EH (cell line): ENCODE data around the gene MACROD2.

Source experiments
- DNase-seq: peaks from one replicate; pipeline ENCODE4 v3.0.0-alpha.2; 2015; ENCODE audit warnings: low read depth

MACROD2 gene

GRCh38 chr20:15675813-15676484 is 1680.6 kb downstream of the MACROD2 start:
- DNase-seq = no peak

GRCh38 chr20:15676815-15677214 is 1681.5 kb downstream of the MACROD2 start:
- DNase-seq = no peak

- peak; percentile 56 for DNase-seq
These were observed 1687.4 kb downstream of the MACROD2 start for GRCh38 chr20:15682690-15683089.

GRCh38 chr20:15692570-15692969 is 1697.3 kb downstream of the MACROD2 start:
- DNase-seq = peak; percentile 7

GRCh38 chr20:15699431-15700146 is 1704.3 kb downstream of the MACROD2 start:
- DNase-seq = no peak

GRCh38 chr20:15700147-15700765 is 1704.9 kb downstream of the MACROD2 start:
- DNase-seq = peak; percentile 38

GRCh38 chr20:15702161-15702560 is 1706.8 kb downstream of the MACROD2 start:
- peak; percentile 88 for DNase-seq

- DNase-seq = peak; percentile 87
These were observed 1708.0 kb downstream of the MACROD2 start for GRCh38 chr20:15703171-15703911.

- DNase-seq = no peak
These were observed 1710.7 kb downstream of the MACROD2 start for GRCh38 chr20:15705975-15706374.

- DNase-seq = peak; percentile 35
These were observed 1711.4 kb downstream of the MACROD2 start for GRCh38 chr20:15706719-15707118.

- no peak for DNase-seq
These were observed 1713.8 kb downstream of the MACROD2 start for GRCh38 chr20:15708984-15709598.

- DNase-seq = no peak
These were observed 1715.3 kb downstream of the MACROD2 start for GRCh38 chr20:15710636-15711035.

GRCh38 chr20:15711177-15711576 is 1715.9 kb downstream of the MACROD2 start:
- DNase-seq = no peak

GRCh38 chr20:15716256-15716655 is 1720.9 kb downstream of the MACROD2 start:
- no peak for DNase-seq

GRCh38 chr20:15726416-15726815 is 1731.1 kb downstream of the MACROD2 start:
- peak; percentile 64 for DNase-seq

- no peak for DNase-seq
These were observed 1738.7 kb downstream of the MACROD2 start for GRCh38 chr20:15734052-15734451.

- DNase-seq = peak; percentile 20
These were observed 1743.7 kb downstream of the MACROD2 start for GRCh38 chr20:15739035-15739434.

GRCh38 chr20:15740046-15740775 is 1744.9 kb downstream of the MACROD2 start:
- no peak for DNase-seq

- DNase-seq = peak; percentile 27
These were observed 1746.8 kb downstream of the MACROD2 start for GRCh38 chr20:15742087-15742486.

- DNase-seq = no peak
These were observed 1747.3 kb downstream of the MACROD2 start for GRCh38 chr20:15742627-15743026.
